KMS-11 (cell line): Measurements from ENCODE around the gene CDC37L1.

Experiments used
- H2AFZ ChIP-seq: fragments of 200-600 bp; sonication (generic); 2 replicates; pipeline ENCODE4 v1.6.1; 2016; ENCODE audit warnings: antibody characterized with exemption, mixed run types, low read depth
- H3K27ac ChIP-seq: fragments of 200-600 bp; sonication (generic); 2 replicates; pipeline ENCODE4 v1.6.1; 2016; ENCODE audit warnings: mild to moderate bottlenecking, mixed run types
- H3K27me3 ChIP-seq: fragments of 200-600 bp; sonication (generic); 2 replicates; pipeline ENCODE4 v1.6.1; 2017; ENCODE audit warnings: mild to moderate bottlenecking, low read depth, mixed run types, moderate library complexity; ENCODE audit not compliant: insufficient read depth
- H3K36me3 ChIP-seq: fragments of 200-600 bp; sonication (generic); 2 replicates; pipeline ENCODE4 v1.6.1; 2017; ENCODE audit warnings: mild to moderate bottlenecking, mixed run types; ENCODE audit not compliant: insufficient read depth
- H3K4me1 ChIP-seq: fragments of 200-600 bp; sonication (generic); 2 replicates; pipeline ENCODE4 v1.6.1; 2016; ENCODE audit warnings: mild to moderate bottlenecking, low read depth, mixed run types; ENCODE audit not compliant: poor library complexity, severe bottlenecking
- H3K4me2 ChIP-seq: fragments of 200-600 bp; sonication (generic); 2 replicates; pipeline ENCODE4 v1.7.0; 2016; ENCODE audit warnings: mild to moderate bottlenecking, mixed run types
- H3K4me3 ChIP-seq: fragments of 200-600 bp; sonication (generic); IDR thresholded peaks from 2 replicates; pipeline ENCODE4 v1.6.1; 2017; ENCODE audit warnings: low read depth, low read length, mixed read lengths; ENCODE audit not compliant: insufficient read depth
- H3K79me2 ChIP-seq: fragments of 200-600 bp; sonication (generic); 2 replicates; pipeline ENCODE4 v1.6.1; 2016; ENCODE audit warnings: low read depth, mixed run types; ENCODE audit not compliant: insufficient read depth
- H3K9ac ChIP-seq: fragments of 200-600 bp; sonication (generic); 2 replicates; pipeline ENCODE4 v1.6.1; 2016; ENCODE audit warnings: mild to moderate bottlenecking, mixed run types
- H4K20me1 ChIP-seq: fragments of 200-600 bp; sonication (generic); 2 replicates; pipeline ENCODE4 v1.6.1; 2016; ENCODE audit warnings: mild to moderate bottlenecking, mixed run types; ENCODE audit not compliant: insufficient read depth
- TF ChIP-seq, protein P1 (sequence below): fragments of 200-600 bp; sonication (generic); conservative IDR thresholded peaks from 2 replicates; pipeline ENCODE4 v1.6.1; 2017; ENCODE audit warnings: low read depth, mild to moderate bottlenecking, antibody characterized with exemption, low read length, moderate library complexity, mixed read lengths

The CDC37L1 gene

DNA sequence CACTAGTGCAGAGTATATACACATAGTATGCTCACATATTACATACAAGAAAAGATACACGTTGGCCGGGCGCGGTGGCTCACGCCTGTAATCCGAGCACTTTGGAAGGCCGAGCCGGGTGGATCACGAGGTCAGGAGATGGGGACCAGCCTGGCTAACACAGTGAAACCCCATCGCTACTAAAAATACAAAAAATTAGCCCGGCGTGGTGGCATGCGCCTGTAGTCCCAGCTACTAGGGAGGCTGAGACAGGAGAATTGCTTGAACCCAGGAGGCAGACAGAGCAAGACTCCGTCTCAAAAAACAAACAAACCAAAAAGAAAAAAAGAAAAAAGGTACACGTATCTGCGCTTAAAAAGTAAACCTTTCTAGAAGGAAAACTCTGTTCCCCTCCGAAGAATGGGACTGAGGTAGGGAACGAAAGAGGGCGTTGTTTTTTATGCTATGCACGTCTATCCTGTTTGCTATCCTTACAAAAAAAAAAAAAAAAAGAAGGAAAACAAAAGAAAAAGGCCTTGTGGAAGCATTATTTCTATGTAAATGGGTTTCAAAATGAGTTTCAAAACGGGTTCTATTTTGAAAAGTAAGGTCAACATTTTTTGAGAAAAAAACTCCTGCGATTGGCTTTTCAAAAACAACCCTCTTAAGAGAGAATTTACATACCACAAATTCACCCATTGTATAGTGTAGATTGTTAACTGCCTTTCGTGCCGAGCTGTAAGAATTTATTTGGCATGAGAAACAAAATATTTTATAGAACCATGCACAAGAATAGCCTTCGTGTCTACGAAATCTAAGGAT is 60.4 kb downstream of the CDC37L1 start:
- Histone ChIP-seq H3K36me3 (no peaks in the 10 kb centered on the region), H3K79me2 (peaks cover 42% of the 10 kb centered on the region), H2AFZ (peak overlapping the region; percentile 93), H3K4me1 (peaks cover 15% of the 10 kb centered on the region), H3K4me3 (no peak overlapping the region), H3K4me2 (peak overlapping the region; percentile 82), H3K9ac (peak overlapping the region; percentile 93), H4K20me1 (no peaks in the 10 kb centered on the region), H3K27ac (peak overlapping the region; percentile 75), H3K27me3 (no peaks in the 10 kb centered on the region)
- TF ChIP-seq, protein P1, sequence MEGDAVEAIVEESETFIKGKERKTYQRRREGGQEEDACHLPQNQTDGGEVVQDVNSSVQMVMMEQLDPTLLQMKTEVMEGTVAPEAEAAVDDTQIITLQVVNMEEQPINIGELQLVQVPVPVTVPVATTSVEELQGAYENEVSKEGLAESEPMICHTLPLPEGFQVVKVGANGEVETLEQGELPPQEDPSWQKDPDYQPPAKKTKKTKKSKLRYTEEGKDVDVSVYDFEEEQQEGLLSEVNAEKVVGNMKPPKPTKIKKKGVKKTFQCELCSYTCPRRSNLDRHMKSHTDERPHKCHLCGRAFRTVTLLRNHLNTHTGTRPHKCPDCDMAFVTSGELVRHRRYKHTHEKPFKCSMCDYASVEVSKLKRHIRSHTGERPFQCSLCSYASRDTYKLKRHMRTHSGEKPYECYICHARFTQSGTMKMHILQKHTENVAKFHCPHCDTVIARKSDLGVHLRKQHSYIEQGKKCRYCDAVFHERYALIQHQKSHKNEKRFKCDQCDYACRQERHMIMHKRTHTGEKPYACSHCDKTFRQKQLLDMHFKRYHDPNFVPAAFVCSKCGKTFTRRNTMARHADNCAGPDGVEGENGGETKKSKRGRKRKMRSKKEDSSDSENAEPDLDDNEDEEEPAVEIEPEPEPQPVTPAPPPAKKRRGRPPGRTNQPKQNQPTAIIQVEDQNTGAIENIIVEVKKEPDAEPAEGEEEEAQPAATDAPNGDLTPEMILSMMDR, result no peak

DNA sequence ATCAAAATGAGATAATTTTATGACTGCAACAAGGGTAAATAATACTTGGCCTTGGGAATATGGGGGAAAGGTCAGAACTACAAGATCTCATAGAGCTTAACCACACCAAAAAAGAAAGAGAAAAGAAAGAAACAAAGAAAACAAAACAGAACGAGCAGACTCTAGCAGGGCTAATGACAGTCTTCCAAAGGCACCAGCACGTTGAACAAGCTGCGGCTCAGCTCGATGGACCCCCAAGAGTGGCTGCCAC is 60.9 kb downstream of the CDC37L1 start:
- Histone ChIP-seq H3K36me3 (no peaks in the 10 kb centered on the region), H3K79me2 (peaks cover 42% of the 10 kb centered on the region), H3K4me1 (peaks cover 15% of the 10 kb centered on the region), H3K4me2 (peak overlapping the region; percentile 82), H3K27ac (peak overlapping the region; percentile 75), H4K20me1 (no peaks in the 10 kb centered on the region), H3K27me3 (no peaks in the 10 kb centered on the region), H3K4me3 (no peak overlapping the region), H3K9ac (peak overlapping the region; percentile 93), H2AFZ (peak overlapping the region; percentile 93)
- TF ChIP-seq, protein P1, result no peak

DNA sequence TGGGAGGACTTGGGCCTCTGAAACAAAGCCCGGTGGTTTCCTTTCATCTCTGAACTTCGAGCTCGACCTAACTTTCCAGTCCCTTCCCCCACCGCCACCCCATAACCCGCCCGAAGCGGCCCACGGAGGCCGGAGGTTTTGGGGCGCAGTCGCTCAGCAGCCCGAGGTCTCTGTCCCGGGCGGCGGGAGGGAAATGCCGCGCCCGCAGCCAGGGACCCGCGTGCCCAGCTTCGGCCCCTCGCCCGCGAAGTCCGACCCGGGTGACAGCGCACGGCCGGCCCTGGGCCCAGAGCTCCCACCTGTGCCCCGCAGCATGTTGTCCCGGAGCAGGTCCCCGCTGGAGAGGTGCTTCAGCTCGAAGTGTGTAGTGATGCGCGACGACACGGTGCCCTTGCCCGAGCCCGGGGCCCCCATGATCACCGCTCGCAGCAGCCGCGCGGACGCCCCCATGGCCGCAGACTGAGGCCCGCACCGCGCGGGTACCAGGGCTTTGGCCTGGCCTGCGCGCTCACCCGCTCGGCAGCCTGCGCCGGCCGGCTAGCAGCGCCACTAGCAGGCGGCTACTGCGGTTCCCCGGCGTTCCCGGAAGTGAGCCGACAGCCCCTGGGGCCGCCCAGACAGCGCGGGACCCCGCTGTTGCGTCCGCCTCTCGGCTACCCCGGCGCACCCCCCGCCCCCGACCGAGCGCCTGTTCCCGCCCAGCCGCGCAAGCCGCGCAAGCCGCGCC is 61.4 kb downstream of the CDC37L1 start, which contains the start of gene AK3:
Gene AK3, minus strand, starts transcription at position 565 of the 727 bp plus-strand sequence. Its CDS starts 115 bp downstream, at position 450.
- peaks cover 42% of the 10 kb centered on the region for H3K79me2 ChIP-seq
- no peaks in the 10 kb centered on the region for H3K27me3 ChIP-seq
- peak within 1 kb of the TSS; percentile 82 for H3K4me2 ChIP-seq
- H3K36me3 ChIP-seq, result no peaks in the 10 kb centered on the region
- peak within 1 kb of the TSS; percentile 93 for H2AFZ ChIP-seq
- H3K27ac ChIP-seq, result peak within 1 kb of the TSS; percentile 75
- H3K4me3 ChIP-seq, result no peak within 1 kb of the TSS
- TF ChIP-seq, protein P1, result no peak
- peaks cover 15% of the 10 kb centered on the region for H3K4me1 ChIP-seq
- no peaks in the 10 kb centered on the region for H4K20me1 ChIP-seq
- peak within 1 kb of the TSS; percentile 93 for H3K9ac ChIP-seq

DNA sequence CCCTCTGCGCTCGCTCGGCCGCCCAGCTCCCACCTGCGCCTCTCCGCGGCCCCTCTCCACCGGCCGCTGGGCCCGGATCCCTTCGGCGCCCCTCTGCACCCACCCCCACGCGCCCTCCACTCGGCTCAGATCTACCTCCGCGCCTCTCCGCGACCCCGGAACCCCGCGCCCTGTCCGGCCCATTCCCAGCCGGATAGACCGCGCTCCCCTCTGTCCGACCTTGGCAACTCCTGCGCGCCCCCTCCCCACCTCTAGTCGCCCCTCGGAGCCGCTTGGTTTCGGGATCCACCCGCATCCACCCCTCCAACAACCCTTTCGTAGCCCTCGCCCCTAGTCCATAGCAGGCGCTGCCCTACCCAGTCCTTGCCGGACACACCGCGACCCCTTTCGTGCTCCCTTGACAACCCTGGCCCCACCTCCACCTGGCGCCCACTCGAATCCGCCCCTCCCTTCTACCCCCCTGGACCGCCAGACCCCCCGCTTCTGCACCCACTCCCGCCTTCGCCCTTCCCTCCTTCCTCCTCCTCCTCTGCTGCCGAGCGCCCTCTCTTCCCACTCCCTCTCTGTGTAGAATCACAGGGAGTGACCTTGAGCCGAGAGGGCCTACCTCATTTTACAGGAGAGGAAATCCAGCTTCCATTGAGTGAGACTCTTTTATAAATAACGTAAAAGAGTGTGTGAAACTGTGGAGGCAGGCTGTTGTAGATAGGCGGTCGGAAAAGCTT is 62.2 kb downstream of the CDC37L1 start:
- Histone ChIP-seq H3K79me2 (peaks cover 36% of the 10 kb centered on the region), H3K9ac (peak overlapping the region; percentile 93; the same call in 1 of the 2 replicates), H4K20me1 (no peaks in the 10 kb centered on the region), H3K36me3 (no peaks in the 10 kb centered on the region), H2AFZ (peak overlapping the region; percentile 93), H3K27me3 (no peaks in the 10 kb centered on the region), H3K4me2 (peak overlapping the region; percentile 39; the same call in 1 of the 2 replicates), H3K27ac (no peak overlapping the region; the same call in 1 of the 2 replicates), H3K4me3 (no peak overlapping the region), H3K4me1 (peaks cover 15% of the 10 kb centered on the region)
- TF ChIP-seq, protein P1, result no peak
